ENCODE measurements around the gene PHF11. TPM values are rescaled to one million over a fixed set of nuclear protein-coding genes. Genes with fewer than 3 reads are reported as not detected.

The PHF11 gene
- total and polyA plus RNA-seq, 2 experiments from 2014 or later = 7.4 to 13.5 TPM

DNA sequence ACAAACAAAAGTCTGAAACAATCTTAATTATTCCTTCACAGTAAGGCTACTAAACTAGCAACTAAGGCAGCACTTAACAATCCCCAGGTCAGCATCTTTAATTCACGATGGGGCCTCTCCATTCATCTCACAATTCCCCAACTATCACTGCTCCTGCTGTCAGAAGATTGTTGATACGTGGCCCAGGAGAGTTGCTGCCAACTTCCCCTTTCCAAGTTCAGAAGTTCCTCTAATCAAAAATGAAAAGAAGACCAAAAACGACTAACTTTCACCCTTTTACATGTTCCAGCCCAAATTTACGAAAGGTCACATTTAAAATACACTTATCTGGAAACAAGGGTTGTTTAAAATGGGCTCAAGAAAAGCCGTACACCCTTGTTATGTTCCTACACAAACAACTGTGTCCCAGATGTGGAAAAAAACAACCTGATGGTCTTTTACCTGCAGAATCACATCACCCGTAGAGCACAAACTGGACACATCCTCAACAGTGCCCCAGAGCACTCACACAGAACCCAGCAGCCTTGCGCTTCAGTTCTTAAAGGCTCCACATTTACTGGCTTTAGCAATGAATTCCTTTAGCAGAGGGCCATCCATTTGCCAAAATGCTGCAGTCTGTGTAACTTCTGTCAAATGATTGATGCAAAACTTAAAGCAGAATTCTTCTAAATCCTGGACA lies 38.0 kb downstream of the PHF11 start (continued):
- no peak for TF ChIP-seq EZH2 (IDR thresholded peaks at IDR 0.05; ENCODE audit: low read depth, unreplicated experiment)
- TF ChIP-seq CTCF (conservative IDR thresholded peaks at IDR 0.05; ENCODE audit: low read depth in 2 of 2) = no peak

DNA sequence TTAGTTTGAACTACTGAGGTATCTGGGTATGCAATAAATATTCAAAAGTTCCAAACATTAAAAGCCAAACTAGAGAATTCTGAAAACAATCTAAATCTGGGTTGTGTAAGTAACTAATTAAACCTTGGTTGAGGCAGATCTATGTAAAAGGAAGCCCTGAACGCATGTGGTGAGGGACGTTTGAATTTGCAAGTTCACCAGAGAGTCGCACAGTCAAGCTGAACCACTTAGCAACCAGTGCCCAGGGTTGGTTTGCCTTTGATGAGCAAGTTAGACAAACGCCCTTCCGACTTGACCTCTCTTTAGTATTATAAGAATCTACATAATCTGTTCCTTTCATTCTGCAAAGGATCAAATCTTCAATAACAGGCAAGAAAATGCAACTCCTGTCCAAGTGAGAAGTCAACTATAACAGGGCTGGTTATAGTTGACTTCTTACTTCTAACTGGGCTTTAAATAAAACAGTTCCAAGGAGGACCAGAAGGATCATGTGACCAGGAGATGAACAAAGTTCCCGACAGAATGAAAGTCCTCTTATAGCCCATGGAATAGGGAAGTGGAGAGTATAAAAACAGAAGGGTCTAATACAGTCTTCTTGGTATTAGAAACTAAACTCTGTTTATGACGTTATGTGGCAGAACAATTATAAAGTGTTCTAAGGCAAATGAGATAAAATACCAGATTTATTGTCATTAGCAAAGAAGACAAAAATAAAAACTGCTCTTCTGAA lies 40.6 kb downstream of the PHF11 start:
- Histone ChIP-seq H3K27me3 (ENCODE audit: insufficient read depth) (no peaks in the 10 kb centered on the region), H3F3A (replicated peaks; ENCODE audit: low read depth) (no peaks in the 10 kb centered on the region), H3K79me2 (replicated peaks; ENCODE audit: insufficient read depth) (no peaks in the 10 kb centered on the region), H3K9me2 (ENCODE audit: insufficient read depth) (no peaks in the 10 kb centered on the region), H3K4me1 (ENCODE audit: insufficient read depth) (no peaks in the 10 kb centered on the region), H4K20me1 (replicated peaks; ENCODE audit: insufficient read depth) (no peaks in the 10 kb centered on the region), H3K4me3 (no peak overlapping the region), H3K4me2 (no peak overlapping the region), H3K27ac (ENCODE audit: low read depth) (no peak overlapping the region), H2AFZ (no peak overlapping the region), H3K36me3 (ENCODE audit: insufficient read depth) (0 out of 2 replicates have a peak, but pooled peaks cover 7% of the 10 kb centered on the region)
- Mint-ChIP-seq H3K4me1 (no peaks in the 10 kb centered on the region; the same call in 2 of the 3 replicates), H3K36me3 (ENCODE audit: low read depth) (peaks cover 25% of the 10 kb centered on the region), H3K27ac (no peak overlapping the region), H3K9me3 (no peaks in the 10 kb centered on the region), H3K4me3 (no peak overlapping the region), H3K27me3 (ENCODE audit: insufficient read depth, low read depth, poor library complexity) (no peaks in the 10 kb centered on the region)
- ATAC-seq (no peak), DNase-seq (ENCODE audit: low spot score) (no peak)
- TF ChIP-seq EZH2phosphoT487 (IDR thresholded peaks at IDR 0.05; ENCODE audit: unreplicated experiment) (no peak), EZH2 (IDR thresholded peaks at IDR 0.05; ENCODE audit: low read depth, unreplicated experiment) (no peak), POLR2AphosphoS5 (IDR thresholded peaks at IDR 0.05; ENCODE audit: low read depth) (no peak), CREB1 (CRISPR knock-in tag; IDR thresholded peaks at IDR 0.05; ENCODE audit: low read depth) (no peak), REST (IDR thresholded peaks at IDR 0.05; ENCODE audit: unreplicated experiment) (no peak), NANOG (IDR thresholded peaks at IDR 0.05; ENCODE audit: borderline replicate concordance) (no peak), ETS1 (IDR thresholded peaks at IDR 0.05) (no peak), JUNB (IDR thresholded peaks at IDR 0.05; ENCODE audit: unreplicated experiment) (no peak), ZNF331 (CRISPR knock-in tag; IDR thresholded peaks at IDR 0.05; ENCODE audit: low read depth) (no peak)
- TF ChIP-seq, protein P1, sequence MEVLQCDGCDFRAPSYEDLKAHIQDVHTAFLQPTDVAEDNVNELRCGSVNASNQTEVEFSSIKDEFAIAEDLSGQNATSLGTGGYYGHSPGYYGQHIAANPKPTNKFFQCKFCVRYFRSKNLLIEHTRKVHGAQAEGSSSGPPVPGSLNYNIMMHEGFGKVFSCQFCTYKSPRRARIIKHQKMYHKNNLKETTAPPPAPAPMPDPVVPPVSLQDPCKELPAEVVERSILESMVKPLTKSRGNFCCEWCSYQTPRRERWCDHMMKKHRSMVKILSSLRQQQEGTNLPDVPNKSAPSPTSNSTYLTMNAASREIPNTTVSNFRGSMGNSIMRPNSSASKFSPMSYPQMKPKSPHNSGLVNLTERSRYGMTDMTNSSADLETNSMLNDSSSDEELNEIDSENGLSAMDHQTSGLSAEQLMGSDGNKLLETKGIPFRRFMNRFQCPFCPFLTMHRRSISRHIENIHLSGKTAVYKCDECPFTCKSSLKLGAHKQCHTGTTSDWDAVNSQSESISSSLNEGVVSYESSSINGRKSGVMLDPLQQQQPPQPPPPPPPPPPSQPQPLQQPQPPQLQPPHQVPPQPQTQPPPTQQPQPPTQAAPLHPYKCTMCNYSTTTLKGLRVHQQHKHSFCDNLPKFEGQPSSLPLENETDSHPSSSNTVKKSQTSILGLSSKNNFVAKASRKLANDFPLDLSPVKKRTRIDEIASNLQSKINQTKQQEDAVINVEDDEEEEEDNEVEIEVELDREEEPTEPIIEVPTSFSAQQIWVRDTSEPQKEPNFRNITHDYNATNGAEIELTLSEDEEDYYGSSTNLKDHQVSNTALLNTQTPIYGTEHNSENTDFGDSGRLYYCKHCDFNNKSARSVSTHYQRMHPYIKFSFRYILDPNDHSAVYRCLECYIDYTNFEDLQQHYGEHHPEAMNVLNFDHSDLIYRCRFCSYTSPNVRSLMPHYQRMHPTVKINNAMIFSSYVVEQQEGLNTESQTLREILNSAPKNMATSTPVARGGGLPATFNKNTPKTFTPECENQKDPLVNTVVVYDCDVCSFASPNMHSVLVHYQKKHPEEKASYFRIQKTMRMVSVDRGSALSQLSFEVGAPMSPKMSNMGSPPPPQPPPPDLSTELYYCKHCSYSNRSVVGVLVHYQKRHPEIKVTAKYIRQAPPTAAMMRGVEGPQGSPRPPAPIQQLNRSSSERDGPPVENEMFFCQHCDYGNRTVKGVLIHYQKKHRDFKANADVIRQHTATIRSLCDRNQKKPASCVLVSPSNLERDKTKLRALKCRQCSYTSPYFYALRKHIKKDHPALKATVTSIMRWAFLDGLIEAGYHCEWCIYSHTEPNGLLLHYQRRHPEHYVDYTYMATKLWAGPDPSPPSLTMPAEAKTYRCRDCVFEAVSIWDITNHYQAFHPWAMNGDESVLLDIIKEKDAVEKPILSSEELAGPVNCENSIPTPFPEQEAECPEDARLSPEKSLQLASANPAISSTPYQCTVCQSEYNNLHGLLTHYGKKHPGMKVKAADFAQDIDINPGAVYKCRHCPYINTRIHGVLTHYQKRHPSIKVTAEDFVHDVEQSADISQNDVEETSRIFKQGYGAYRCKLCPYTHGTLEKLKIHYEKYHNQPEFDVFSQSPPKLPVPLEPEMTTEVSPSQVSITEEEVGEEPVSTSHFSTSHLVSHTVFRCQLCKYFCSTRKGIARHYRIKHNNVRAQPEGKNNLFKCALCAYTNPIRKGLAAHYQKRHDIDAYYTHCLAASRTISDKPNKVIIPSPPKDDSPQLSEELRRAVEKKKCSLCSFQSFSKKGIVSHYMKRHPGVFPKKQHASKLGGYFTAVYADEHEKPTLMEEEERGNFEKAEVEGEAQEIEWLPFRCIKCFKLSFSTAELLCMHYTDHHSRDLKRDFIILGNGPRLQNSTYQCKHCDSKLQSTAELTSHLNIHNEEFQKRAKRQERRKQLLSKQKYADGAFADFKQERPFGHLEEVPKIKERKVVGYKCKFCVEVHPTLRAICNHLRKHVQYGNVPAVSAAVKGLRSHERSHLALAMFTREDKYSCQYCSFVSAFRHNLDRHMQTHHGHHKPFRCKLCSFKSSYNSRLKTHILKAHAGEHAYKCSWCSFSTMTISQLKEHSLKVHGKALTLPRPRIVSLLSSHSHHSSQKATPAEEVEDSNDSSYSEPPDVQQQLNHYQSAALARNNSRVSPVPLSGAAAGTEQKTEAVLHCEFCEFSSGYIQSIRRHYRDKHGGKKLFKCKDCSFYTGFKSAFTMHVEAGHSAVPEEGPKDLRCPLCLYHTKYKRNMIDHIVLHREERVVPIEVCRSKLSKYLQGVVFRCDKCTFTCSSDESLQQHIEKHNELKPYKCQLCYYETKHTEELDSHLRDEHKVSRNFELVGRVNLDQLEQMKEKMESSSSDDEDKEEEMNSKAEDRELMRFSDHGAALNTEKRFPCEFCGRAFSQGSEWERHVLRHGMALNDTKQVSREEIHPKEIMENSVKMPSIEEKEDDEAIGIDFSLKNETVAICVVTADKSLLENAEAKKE (CRISPR knock-in tag; IDR thresholded peaks at IDR 0.05) = no peak

All from GM23338 (cell line).